ENCODE data around the gene MARF1.

The MARF1 gene

GRCh38 chr16:15640966-15641365 lies 2.0 kb downstream of the MARF1 start:
- TF ChIP-seq CTCF (IDR thresholded peaks at IDR 0.05; ENCODE audit: control insufficient read depth, insufficient read depth, low read depth, low read length, missing control alignments) = no peak
- no peak overlapping the region for H3K4me3 ChIP-seq (ENCODE audit: control insufficient read depth, low read depth, low read length)
- no peak for DNase-seq (ENCODE audit: low read depth)

DNA sequence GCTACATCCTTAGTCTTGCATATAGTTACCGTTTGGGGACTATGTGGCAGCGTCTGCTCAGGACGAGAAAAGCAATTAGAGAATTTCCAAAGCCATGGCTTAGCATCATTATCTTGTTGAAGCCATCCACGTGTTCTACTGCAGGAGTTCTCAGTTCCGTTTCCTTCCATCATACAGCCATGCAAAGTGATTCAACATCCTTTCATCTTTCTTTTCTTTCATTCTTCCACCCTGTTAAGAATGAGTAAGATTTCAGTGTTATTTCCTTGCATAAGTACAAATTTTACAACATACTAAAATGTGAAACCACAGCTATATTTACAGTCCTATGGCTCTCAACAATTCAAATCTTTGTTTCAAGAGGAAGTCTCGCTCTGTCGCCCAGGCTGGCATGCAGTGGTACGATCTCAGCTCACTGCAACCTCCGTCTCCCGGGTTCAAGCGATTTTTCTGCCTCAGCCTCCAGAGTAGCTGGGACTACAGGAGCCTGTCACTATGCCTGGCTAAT lies 3.8 kb downstream of the MARF1 start:
- DNase-seq (ENCODE audit: low read depth) = no peak
- H3K4me3 ChIP-seq (ENCODE audit: control insufficient read depth, low read depth, low read length) = no peak overlapping the region

DNA sequence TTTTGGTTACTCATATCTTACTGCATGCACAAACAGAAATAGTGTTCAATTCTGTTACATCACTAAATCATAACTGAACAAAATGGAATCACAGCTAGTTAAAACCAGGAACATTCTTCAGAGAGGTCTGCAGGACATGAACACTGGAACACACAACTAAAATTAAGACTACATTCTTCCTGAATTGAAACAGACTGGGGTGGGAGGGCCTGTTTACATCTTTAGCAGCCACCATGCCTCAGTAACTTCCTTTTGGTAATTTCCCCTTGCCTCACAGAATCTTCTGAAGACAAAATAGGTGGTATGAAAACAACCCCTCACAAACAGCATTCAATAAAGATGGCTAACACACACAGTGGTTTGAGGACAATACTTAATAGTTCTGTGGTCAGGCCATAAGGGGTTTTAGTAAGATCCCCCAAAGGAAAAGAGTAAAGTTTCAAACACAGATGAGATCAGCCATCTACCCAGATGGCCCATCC lies 6.5 kb downstream of the MARF1 start:
- no peak for DNase-seq (ENCODE audit: low read depth)
- no peak overlapping the region for H3K4me3 ChIP-seq (ENCODE audit: control insufficient read depth, low read depth, low read length)
- TF ChIP-seq CTCF (IDR thresholded peaks at IDR 0.05; ENCODE audit: control insufficient read depth, insufficient read depth, low read depth, low read length, missing control alignments) = no peak

More for the DNA sequence above, 3.8 kb downstream of the MARF1 start:
- TF ChIP-seq CTCF (IDR thresholded peaks at IDR 0.05; ENCODE audit: control insufficient read depth, insufficient read depth, low read depth, low read length, missing control alignments) = no peak

- no peak for DNase-seq (ENCODE audit: low read depth)
- no peak for TF ChIP-seq CTCF (IDR thresholded peaks at IDR 0.05; ENCODE audit: control insufficient read depth, insufficient read depth, low read depth, low read length, missing control alignments)
- no peak overlapping the region for H3K4me3 ChIP-seq (ENCODE audit: control insufficient read depth, low read depth, low read length)
Observed at GRCh38 chr16:15635926-15636325, 7.0 kb downstream of the MARF1 start.

DNA sequence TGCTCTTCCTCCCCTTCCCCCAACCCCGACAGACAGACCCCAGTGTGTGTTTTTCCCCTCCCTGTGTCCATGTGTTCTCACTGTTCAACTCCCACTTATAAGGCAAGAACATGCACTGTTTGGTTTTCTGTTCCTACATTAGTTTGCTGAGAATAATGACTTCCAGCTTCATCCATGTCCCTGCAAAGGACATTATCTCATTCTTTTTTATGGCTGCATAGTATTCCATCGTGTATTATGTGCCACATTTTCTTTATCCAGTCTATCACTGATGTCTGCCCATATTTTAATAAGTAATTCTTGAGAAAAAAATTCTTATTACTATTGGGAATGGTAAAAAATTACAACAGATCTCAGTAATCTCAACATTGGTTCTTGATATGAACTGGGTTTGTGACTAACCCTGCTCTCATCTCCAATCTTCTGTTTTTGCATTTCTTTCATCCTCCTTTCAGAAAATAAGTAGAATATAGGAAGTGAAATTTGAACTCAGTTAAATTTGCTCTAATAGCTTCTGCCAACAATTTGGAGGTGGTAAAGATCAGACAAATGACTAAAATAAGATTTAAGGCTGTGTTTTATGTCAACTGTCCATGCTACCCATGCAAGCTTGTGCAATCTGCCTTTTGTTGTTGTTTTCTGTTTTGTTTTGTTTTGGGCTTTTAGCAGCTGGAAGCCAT lies 11.1 kb downstream of the MARF1 start:
- DNase-seq (ENCODE audit: low read depth) = no peak
- H3K4me3 ChIP-seq (ENCODE audit: control insufficient read depth, low read depth, low read length) = no peak overlapping the region
- no peak for TF ChIP-seq CTCF (IDR thresholded peaks at IDR 0.05; ENCODE audit: control insufficient read depth, insufficient read depth, low read depth, low read length, missing control alignments)

- DNase-seq (ENCODE audit: low read depth) = no peak
- TF ChIP-seq CTCF (IDR thresholded peaks at IDR 0.05; ENCODE audit: control insufficient read depth, insufficient read depth, low read depth, low read length, missing control alignments) = no peak
- no peak overlapping the region for H3K4me3 ChIP-seq (ENCODE audit: control insufficient read depth, low read depth, low read length)
Observed at GRCh38 chr16:15621889-15622288, 21.1 kb downstream of the MARF1 start.
